ENCODE results near the gene VCX.
"Not testable (repeated sequence)": the region's sequence is repeated elsewhere in the genome, so short reads cannot be mapped to it uniquely, and the experiment has no call there.

Gene VCX

DNA sequence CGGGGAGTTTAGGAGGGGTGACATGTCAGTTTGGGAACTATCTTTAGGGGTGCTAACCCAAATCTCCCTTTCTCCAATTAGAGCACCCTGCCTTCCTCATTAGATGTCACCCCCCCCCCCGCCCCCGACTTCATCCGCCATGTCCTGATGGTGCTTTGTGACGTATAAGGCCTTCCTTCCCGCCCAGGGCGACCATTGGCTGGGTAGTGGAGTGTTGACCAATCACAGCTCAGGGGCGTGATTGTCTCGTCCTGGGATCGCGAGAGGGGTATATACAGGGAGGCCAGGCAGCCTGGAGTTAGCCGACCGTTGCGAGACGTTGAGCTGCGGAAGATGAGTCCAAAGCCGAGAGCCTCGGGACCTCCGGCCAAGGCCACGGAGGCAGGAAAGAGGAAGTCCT, at the start of gene VCX:
Gene VCX, plus strand, starts transcription at position 301 of the 400 bp plus-strand sequence. Its CDS starts 33 bp downstream, at position 334.
- DNase-seq (ENCODE audit: low read depth) = not testable (repeated sequence)

DNA sequence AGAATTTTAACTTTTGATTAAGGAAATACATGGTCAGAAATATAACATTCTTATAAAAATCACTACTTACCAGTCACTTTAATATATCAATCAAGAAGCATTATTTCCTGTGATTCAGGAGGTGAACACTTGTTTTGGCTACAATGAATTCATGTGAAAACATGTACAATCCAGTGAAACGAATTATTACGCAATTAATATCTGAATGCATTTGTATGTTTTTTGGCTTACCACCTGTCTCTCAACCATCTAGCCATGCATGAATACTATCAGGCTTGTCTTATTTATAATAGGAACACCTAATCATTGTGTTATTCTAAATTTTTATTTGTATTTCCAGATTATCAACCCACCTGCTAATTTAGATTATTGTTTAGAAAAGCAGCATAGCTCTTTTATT, 44.6 kb upstream of the VCX start:
- DNase-seq (ENCODE audit: low read depth) = no peak

DNA sequence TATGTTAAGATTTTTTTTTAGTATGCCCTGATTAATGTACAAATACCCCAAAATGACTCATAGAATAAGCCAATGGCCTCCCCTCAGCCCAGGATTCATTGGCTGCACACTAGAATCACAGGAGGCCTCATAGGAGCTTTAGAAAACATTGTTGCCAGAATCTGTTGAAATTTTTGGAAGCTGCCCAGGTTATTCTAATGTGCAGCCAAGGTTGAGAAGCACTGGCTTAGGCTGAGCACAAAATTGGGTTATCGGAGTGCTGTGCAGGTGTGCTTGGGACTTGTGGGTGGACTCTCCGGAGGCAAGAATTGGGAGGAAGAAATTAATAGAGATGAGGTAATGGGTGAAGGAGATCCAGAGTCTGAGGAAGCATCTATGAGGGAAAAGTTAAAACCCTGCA, 41.3 kb upstream of the VCX start:
- DNase-seq (ENCODE audit: low read depth) = no peak

DNA sequence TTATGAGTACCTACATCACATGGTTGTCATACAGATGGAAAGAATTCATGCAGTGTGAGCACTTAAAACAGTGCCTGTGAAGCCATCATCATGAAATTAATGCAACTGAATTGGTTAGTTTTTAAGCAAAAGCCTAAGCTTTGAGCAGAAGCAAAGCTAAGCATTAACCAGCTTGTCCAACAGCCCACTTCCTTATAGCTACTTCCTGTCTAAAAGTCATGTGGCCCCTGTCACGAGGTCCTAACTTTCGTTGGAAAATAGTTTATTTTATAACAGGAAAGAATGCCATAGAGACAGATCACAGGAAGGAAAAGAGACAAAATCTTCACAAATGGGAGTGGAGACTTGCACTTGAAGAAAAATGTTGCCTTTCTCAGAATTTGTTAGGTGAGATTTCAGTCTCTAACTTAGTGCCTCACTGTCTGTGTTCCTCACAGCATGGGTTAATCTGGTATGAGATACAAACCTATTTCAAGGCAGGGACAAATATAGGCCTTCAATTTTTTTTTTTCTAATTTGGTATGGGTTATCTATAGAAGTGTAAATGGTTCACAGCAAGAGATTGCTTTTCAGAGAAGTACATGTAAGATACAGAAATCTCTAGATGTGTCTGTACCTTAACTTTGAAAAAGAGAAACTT, 27.7 kb upstream of the VCX start:
- no peak for DNase-seq (ENCODE audit: low read depth)

DNA sequence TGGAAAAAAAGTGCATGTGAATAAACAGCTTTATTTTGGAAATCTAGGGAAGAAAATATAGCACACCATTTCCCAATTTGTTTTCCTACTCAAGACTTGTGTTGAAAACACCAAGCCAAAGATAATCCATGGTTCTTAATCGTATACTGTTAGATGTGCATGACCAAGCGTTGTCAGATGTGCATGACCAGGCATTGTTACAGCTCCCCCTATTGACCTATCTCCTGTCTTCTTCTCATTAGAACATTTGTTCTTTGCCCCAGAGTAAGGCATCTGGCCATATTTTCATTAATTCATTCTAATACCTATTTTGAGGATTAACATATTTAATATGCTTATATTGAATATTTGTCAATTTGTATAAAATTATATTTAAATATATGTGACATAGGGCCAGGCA, 14.4 kb upstream of the VCX start:
- DNase-seq (ENCODE audit: low read depth) = no peak

DNA sequence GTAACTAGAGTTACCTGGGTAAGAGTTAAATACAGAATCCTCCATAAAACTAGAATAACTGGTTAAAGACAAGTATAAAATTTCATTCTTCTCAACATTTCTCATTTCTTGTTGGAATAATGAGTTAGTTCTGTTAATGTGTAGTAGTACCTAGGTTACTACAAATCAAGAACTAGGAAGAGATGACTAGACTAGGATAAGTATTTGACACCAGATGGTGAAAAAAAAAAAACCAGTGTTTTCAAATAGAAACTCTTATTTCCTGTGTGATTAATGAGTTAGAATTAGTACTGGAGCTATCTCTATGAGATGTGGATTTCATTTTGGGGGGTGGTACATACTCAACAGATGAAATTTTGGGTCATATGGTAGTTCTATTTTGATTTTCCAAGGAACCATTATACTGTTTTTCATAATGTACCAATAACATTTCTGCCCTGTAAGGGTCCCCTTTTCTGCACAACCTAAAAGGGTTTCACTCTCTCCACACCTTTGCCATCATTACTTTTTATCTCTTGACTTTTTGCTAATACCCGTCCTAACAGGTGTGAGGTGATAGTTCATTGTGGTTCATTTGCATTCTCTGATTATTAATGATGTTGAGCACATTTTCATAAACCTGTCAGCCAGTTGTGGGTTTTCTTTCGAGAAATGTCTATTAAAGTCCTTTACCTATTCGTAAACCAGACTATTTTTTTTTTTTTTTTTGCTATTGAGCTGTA, 1.7 kb upstream of the VCX start:
- no peak for DNase-seq (ENCODE audit: low read depth)

DNA sequence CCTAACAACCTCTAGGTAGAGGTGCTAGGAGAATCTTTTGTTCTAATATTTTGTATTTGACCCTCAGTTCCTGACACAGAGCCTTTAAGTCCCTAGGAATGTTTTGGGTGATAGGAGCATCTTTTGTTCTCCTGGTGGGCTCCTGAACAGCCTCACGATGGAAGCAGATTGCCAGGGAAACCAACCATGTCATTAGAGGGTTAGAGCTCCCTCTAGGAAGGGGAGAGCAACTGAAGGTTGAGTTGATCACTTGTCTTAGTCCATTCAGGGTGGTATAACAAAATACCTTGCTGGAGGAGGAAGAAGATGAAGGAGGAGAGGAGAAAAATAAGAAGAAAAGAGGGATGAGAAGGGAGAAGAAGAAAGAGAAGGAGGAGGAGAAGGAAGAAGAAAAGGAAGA, 9.2 kb downstream of the VCX start:
- DNase-seq (ENCODE audit: low read depth) = no peak

DNA sequence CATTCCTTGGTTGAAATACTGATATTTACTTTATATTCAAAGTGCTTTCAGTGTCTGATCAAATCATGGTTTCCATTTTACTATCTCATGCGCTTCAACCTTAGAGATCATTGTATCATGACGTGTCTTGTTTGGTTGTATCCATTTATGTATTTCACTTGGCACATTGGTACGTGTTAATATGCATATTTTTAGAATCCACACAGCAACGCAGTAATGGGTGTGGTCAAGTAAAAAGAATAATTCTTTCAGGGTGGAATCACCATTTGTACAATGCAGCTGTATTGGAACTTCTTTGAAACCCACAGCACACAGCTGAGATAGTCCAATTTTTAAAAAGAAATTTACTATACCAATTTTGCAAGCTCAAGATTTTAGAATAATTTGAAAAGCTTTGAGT, 29.1 kb downstream of the VCX start:
- no peak for DNase-seq (ENCODE audit: low read depth)

DNA sequence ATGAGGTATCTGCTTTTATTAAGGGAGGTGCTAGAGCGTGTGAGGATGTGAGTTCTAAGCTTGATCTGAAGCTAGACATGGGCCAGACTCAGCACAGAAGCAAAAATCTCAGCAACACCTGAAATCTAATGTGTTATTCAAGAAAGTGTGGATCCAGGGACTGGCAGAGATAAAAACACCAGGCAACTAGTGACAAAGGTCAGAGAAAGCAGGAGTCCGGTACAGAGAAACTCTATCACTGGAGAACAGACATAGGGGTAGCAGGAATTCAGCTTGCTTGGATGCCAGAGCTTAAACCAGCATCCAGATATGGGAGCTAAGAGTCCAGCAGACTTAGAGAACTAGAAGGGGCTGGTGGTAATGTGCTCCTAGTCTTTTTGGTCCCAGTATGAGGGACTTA, 34.0 kb downstream of the VCX start:
- no peak for DNase-seq (ENCODE audit: low read depth)

DNA sequence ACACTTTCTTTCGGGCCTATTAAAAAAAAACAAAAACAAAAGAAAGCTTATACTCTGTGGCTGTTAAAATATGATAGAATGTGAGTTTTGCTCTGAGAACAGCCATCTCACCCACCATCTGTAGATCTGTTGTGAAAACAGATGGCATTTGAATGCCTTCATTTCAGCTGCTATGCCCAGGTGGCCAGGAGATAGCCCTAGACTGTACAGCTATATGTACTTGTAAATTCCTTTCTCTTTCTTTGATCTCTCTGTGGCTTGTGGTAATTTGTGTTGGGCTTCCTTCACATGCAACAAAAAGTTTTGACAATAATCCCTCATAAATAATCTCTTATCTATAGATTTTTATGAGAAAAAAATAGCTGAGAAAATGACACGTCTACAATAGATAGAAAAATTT, 46.2 kb downstream of the VCX start:
- DNase-seq (ENCODE audit: low read depth) = no peak

DNA sequence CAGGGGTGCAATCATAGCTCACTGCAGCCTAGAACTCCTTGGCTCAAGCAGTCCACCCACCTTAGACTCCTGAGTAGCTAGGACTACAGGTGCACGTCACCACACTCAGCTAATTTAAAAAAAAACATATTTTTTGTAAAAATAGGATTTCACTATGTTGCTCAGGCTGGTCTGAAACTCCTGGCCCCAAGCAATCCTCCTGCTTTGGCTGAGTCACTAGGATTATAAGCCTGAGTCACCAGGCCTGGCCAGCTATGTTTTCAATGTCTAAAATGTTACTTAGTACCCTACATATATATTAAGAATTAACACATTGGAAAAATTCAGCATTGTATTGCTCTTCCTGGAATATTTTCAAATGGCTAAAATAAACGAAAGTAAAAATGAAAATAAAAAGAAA, 46.7 kb downstream of the VCX start:
- DNase-seq (ENCODE audit: low read depth) = peak; percentile 18

DNA sequence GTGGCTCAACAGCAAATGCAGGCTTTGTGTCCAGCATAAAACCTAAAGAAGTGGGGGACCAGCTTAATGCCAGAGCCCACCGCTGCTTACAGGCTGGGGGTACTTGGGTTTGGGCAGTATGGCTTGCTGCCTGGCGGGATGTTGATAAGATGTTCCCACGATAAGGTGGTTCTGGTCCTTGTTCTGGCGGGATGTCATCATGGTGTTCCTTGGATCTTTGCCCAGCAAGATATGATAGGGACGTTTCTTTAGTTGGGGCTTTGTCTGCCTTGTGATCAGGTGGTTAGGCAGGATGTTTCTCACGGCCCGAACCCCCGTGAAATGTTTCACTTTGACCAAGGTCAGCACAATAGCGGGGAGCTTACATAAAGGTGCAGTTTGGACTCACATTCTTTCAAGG, 49.0 kb downstream of the VCX start:
- DNase-seq (ENCODE audit: low read depth) = peak; percentile 1

Data from amniotic epithelial cell (primary cell).